Adipocyte (in vitro differentiated cells): Measurements from ENCODE around the gene SOX6.
A peak's percentile ranks its signal among the peaks of the same experiment; 100 is the strongest.

Experiments used
- DNase-seq: peaks from one replicate; pipeline ENCODE4 v3.0.0-alpha.2; 2015; ENCODE audit warnings: low read depth
- H3K27me3 ChIP-seq: replicated peaks from 2 replicates; pipeline ENCODE4 v1.7.0; 2013; ENCODE audit warnings: mild to moderate bottlenecking, low read length, moderate library complexity; ENCODE audit not compliant: control insufficient read depth, insufficient read depth
- H3K36me3 ChIP-seq: 2 replicates; pipeline ENCODE4 v1.7.0; 2013; ENCODE audit warnings: low read length, mild to moderate bottlenecking, moderate library complexity; ENCODE audit not compliant: control insufficient read depth, insufficient read depth, severe bottlenecking
- H3K4me1 ChIP-seq: 2 replicates; pipeline ENCODE4 v1.7.0; 2013; ENCODE audit warnings: mild to moderate bottlenecking, low read length, moderate library complexity; ENCODE audit not compliant: control insufficient read depth, insufficient read depth
- H3K4me3 ChIP-seq: 2 replicates; pipeline ENCODE4 v1.7.0; 2013; ENCODE audit warnings: mild to moderate bottlenecking, low read length, moderate library complexity
- H3K9ac ChIP-seq: 2 replicates; pipeline ENCODE4 v1.7.0; 2013; ENCODE audit warnings: mild to moderate bottlenecking, low read length, moderate library complexity
- H3K9me3 ChIP-seq: 2 replicates; pipeline ENCODE4 v1.7.0; 2013; ENCODE audit warnings: mild to moderate bottlenecking, low read length, moderate library complexity; ENCODE audit not compliant: control insufficient read depth

The SOX6 gene

DNA sequence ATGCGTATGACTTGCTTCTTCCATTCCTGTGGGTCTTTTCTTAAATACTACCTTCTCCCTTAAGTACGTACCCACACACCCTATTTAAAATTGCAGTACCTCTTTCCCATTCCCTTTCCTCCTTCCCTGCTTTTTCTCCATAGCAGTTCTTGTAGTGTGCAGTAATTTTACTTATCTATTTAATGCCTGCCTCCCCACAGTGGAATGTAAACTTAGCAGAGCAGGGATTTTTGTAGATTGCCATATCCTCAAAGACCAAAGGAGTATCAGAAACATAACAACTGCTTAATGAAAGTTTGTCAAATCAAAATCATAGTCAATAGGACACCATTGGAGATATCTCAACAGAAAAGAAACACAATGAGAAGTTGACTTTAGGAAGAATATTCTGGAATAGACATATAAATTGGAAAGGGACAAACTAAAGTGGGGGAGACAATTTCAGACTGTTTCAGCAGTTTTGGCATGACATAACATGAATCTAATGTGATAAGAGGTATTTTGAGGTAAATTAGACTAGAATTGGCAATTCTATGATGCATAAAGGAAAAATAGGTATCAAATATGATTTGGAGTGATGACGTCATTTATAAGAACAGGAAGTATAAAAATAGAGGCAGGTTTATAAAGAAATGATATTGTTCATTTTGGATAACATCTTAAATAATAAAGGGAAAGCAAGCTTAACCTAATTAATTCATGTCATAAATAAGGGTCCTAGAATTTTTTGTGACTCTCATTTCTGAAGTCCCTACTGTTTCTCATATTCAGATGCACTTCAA lies 188.4 kb downstream of the SOX6 start:
- H3K9me3 ChIP-seq = no peaks in the 10 kb centered on the region
- H3K4me3 ChIP-seq = no peak overlapping the region
- peaks cover 15% of the 10 kb centered on the region for H3K4me1 ChIP-seq
- H3K36me3 ChIP-seq = no peaks in the 10 kb centered on the region
- no peak for DNase-seq
- H3K9ac ChIP-seq = no peak overlapping the region
- no peaks in the 10 kb centered on the region for H3K27me3 ChIP-seq

DNA sequence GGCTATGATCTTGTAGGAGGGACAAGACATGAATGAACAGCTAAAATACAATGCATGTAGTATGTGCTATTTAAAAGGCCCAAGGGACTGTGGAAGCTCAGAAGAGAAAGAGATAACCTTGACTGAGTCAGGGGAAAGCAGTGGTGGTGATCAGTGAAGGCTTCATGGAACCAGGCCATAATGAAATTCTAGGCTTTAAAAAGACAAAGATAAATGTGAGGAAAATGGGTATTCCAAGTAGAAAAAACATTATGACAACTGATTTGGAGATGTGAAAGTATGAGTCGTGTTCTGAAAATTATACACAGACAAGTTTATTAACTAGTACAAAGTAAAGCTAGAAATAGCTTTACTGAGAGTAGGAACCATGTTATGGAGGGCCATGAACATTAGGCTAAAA lies 189.8 kb downstream of the SOX6 start:
- Histone ChIP-seq H3K4me1 (peaks cover 15% of the 10 kb centered on the region), H3K36me3 (no peaks in the 10 kb centered on the region), H3K27me3 (no peaks in the 10 kb centered on the region), H3K4me3 (no peak overlapping the region), H3K9me3 (no peaks in the 10 kb centered on the region), H3K9ac (no peak overlapping the region)
- DNase-seq = no peak

DNA sequence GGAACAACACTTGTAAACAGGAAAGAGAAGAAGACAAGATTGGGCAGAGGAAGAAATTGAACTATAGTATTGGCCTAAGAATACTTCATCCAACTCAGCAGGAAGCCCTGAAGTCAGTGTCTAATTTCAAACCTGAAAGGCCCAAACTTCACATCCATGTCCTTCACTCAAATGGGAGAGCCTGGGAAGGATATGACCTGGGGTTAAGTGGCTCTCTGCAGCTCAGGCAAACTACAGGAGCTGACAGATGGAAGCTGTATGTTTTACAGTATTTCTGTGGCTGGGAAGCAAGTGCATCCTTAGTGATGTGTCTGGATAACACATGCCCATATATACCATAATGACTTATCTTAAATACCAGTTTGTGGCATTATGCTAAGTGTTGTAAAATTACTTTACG lies 196.2 kb downstream of the SOX6 start:
- Histone ChIP-seq H3K36me3 (no peaks in the 10 kb centered on the region), H3K9ac (no peak overlapping the region), H3K4me3 (no peak overlapping the region), H3K9me3 (no peaks in the 10 kb centered on the region), H3K4me1 (no peaks in the 10 kb centered on the region), H3K27me3 (no peaks in the 10 kb centered on the region)
- no peak for DNase-seq

- no peak for DNase-seq
- Histone ChIP-seq H3K27me3 (no peaks in the 10 kb centered on the region), H3K4me1 (no peaks in the 10 kb centered on the region), H3K4me3 (no peak overlapping the region), H3K36me3 (no peaks in the 10 kb centered on the region), H3K9me3 (no peaks in the 10 kb centered on the region), H3K9ac (no peak overlapping the region)
Measured at GRCh38 chr11:16158426-16158994, 197.8 kb downstream of the SOX6 start.

GRCh38 chr11:16157327-16157726 lies 199.0 kb downstream of the SOX6 start:
- Histone ChIP-seq H3K27me3 (no peaks in the 10 kb centered on the region), H3K4me3 (no peak overlapping the region), H3K36me3 (no peaks in the 10 kb centered on the region), H3K9ac (no peak overlapping the region), H3K4me1 (no peaks in the 10 kb centered on the region), H3K9me3 (no peaks in the 10 kb centered on the region)
- no peak for DNase-seq

DNA sequence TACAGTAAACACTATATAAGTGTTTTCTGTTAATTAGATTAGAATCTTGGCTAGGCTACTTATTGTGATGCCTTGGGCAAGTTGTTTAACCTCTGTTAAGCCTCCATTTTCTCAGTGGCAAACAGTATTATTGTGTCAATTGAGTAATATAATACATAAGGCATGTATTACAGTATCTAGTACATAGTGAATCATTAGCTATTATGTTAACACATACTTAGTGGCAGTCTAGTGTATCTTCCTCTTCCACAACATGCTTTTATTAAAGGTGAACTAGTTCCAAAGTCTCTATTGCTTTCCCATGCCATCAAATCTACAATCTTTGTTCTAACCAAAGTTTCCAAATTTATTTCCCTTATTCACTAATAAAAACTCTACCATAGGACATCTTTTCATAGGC lies 200.9 kb downstream of the SOX6 start:
- H3K36me3 ChIP-seq = no peaks in the 10 kb centered on the region
- no peak overlapping the region for H3K9ac ChIP-seq
- H3K4me3 ChIP-seq = no peak overlapping the region
- H3K27me3 ChIP-seq = no peaks in the 10 kb centered on the region
- no peak for DNase-seq
- no peaks in the 10 kb centered on the region for H3K9me3 ChIP-seq
- H3K4me1 ChIP-seq = no peaks in the 10 kb centered on the region

- H3K9me3 ChIP-seq = no peaks in the 10 kb centered on the region
- H3K27me3 ChIP-seq = no peaks in the 10 kb centered on the region
- H3K36me3 ChIP-seq = no peaks in the 10 kb centered on the region
- no peak for DNase-seq
- H3K9ac ChIP-seq = no peak overlapping the region
- H3K4me1 ChIP-seq = peaks cover under 1% of the 10 kb centered on the region
- no peak overlapping the region for H3K4me3 ChIP-seq
Measured at GRCh38 chr11:16154715-16155396, 201.5 kb downstream of the SOX6 start.

- H3K4me3 ChIP-seq = no peak overlapping the region
- no peaks in the 10 kb centered on the region for H3K9me3 ChIP-seq
- H3K36me3 ChIP-seq = no peaks in the 10 kb centered on the region
- H3K9ac ChIP-seq = no peak overlapping the region
- peaks cover 10% of the 10 kb centered on the region for H3K4me1 ChIP-seq
- H3K27me3 ChIP-seq = no peaks in the 10 kb centered on the region
- DNase-seq = no peak
Measured at GRCh38 chr11:16153951-16154350, 202.4 kb downstream of the SOX6 start.

DNA sequence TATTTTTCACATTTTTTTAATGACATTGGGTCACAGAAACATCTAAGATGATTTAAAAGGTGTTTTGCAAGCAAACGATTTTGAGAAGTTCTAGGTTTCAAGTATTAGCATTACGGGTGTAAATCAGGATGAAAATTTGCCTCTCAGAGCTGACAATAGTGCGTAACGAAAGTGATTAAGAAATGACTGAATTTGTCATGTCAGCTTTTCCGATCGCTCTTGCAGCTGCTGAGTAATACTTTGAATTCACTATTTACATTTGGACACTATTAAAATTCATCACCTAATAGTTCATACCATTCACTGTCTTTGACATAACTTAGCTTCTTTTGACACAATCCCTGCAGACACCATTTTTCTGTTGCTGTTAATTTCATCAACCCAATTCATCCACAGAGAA lies 205.2 kb downstream of the SOX6 start:
- H3K9me3 ChIP-seq = no peaks in the 10 kb centered on the region
- no peaks in the 10 kb centered on the region for H3K27me3 ChIP-seq
- no peak overlapping the region for H3K4me3 ChIP-seq
- no peak for DNase-seq
- peaks cover 21% of the 10 kb centered on the region for H3K4me1 ChIP-seq
- H3K9ac ChIP-seq = no peak overlapping the region
- H3K36me3 ChIP-seq = no peaks in the 10 kb centered on the region

- DNase-seq = no peak
- Histone ChIP-seq H3K4me3 (no peak overlapping the region), H3K9me3 (no peaks in the 10 kb centered on the region), H3K27me3 (no peaks in the 10 kb centered on the region), H3K4me1 (peaks cover 21% of the 10 kb centered on the region), H3K9ac (no peak overlapping the region), H3K36me3 (no peaks in the 10 kb centered on the region)
Measured at GRCh38 chr11:16149476-16149875, 206.9 kb downstream of the SOX6 start.

GRCh38 chr11:16148301-16148931 lies 207.9 kb downstream of the SOX6 start:
- Histone ChIP-seq H3K9ac (no peak overlapping the region), H3K9me3 (no peaks in the 10 kb centered on the region), H3K27me3 (no peaks in the 10 kb centered on the region), H3K36me3 (no peaks in the 10 kb centered on the region), H3K4me3 (peak overlapping the region; percentile 14), H3K4me1 (peaks cover 21% of the 10 kb centered on the region)
- no peak for DNase-seq
